Measurements from ENCODE around the gene FAM156A.
A peak's percentile ranks its signal among the peaks of the same experiment; 100 is the strongest.
"Not testable (repeated sequence)": the region's sequence is repeated elsewhere in the genome, so short reads cannot be mapped to it uniquely, and the experiment has no call there.

Gene FAM156A

GRCh38 chrX:52990848-52991247, 32.5 kb upstream of the FAM156A start (continued):
- TF ChIP-seq ZBTB7A (tag by site-specific recombination; IDR thresholded peaks at IDR 0.05; ENCODE audit: low read depth) (no peak), ZNF626 (tag by site-specific recombination; IDR thresholded peaks at IDR 0.05) (no peak), ZNF19 (tag by site-specific recombination; IDR thresholded peaks at IDR 0.05; ENCODE audit: low read depth) (no peak), ZNF341 (tag by site-specific recombination; IDR thresholded peaks at IDR 0.05; ENCODE audit: low read depth) (no peak), ZNF571 (tag by site-specific recombination; IDR thresholded peaks at IDR 0.05) (no peak), ZNF629 (tag by site-specific recombination; IDR thresholded peaks at IDR 0.05) (no peak)

DNA sequence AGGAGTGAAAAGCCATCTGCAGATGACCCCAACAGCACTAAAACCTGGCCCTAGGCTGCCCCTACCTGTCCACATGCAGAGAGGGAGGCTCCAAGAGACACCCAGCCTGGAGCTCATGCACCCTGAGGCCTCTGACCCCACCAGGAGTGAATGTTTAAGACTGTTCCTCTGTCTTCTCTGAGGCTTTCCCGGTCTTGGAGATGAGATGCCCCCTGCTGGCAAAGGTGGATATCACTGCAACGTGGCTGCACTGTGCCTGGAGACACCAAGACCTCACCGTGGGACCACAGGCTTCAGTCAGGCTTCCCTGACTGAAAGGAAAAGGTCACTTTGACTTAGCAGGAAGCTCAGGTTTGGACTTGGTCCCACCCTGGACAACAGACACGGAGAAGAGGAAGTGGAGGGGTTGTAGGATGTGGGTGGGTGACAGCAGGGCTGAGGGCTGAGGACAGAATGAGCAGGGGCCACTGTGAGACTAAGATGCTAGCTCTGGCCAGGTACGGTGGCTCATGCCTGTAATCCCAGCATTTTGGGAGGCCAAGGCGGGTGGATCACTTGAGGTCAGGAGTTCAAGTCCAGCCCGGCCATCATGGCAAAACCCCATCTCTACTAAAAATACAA, 31.8 kb upstream of the FAM156A start:
- H3K4me1 ChIP-seq (ENCODE audit: control insufficient read depth, insufficient read depth, low read length); H3K4me3 ChIP-seq (ENCODE audit: low read depth, low read length); H3K27ac ChIP-seq (ENCODE audit: extremely low read depth, low read depth, low read length); H3K36me3 ChIP-seq (ENCODE audit: control insufficient read depth in 2 of 2, insufficient read depth in 1 of 2, low read length in 2 of 2); H3K9me3 ChIP-seq (ENCODE audit: control insufficient read depth, insufficient read depth, low read depth, low read length); POLR2A ChIA-PET: not testable (repeated sequence)
- CTCF ChIA-PET = interaction anchor here (0.5 to 3.3 kb wide), 16 partner anchors 8 to 1980 kb away, joined by 3 to 15 read pairs (median 4); no protein-coding TSS in a partner anchor
- TF ChIP-seq ZNF654 (tag by site-specific recombination; IDR thresholded peaks at IDR 0.05; ENCODE audit: low read depth) = peak; percentile 45
- TF ChIP-seq CTCF (tag by site-specific recombination; IDR thresholded peaks at IDR 0.05) = peak; percentile 65; the same call in 1 of the 2 replicates

GRCh38 chrX:52988985-52989917, 30.9 kb upstream of the FAM156A start:
- Histone ChIP-seq H3K36me3 (ENCODE audit: control insufficient read depth in 2 of 2, insufficient read depth in 1 of 2, low read length in 2 of 2) (no peaks in the 10 kb centered on the region), H3K4me1 (ENCODE audit: control insufficient read depth, insufficient read depth, low read length) (no peaks in the 10 kb centered on the region), H3K4me3 (ENCODE audit: low read depth, low read length) (no peak overlapping the region), H3K27ac (ENCODE audit: extremely low read depth, low read depth, low read length) (no peak overlapping the region), H3K9me3 (ENCODE audit: control insufficient read depth, insufficient read depth, low read depth, low read length) (no peaks in the 10 kb centered on the region)
- POLR2A ChIA-PET = no interaction called here
- CTCF ChIA-PET = interaction anchor here (0.5 to 3.3 kb wide), 15 partner anchors 8 to 1896 kb away, joined by 3 to 15 read pairs (median 4); no protein-coding TSS in a partner anchor
- TF ChIP-seq ZBTB10 (tag by site-specific recombination; IDR thresholded peaks at IDR 0.05) (no peak), ZNF768 (tag by site-specific recombination; IDR thresholded peaks at IDR 0.05) (no peak), ZNF341 (tag by site-specific recombination; IDR thresholded peaks at IDR 0.05; ENCODE audit: low read depth) (no peak), ZNF133 (tag by site-specific recombination; IDR thresholded peaks at IDR 0.05) (no peak), ZNF155 (tag by site-specific recombination; IDR thresholded peaks at IDR 0.05) (no peak), CTCF (tag by site-specific recombination; IDR thresholded peaks at IDR 0.05) (no peak), SP3 (tag by site-specific recombination; IDR thresholded peaks at IDR 0.05) (no peak), ZNF837 (tag by site-specific recombination; IDR thresholded peaks at IDR 0.05) (no peak), ZNF169 (tag by site-specific recombination; IDR thresholded peaks at IDR 0.05) (no peak), ZNF530 (tag by site-specific recombination; IDR thresholded peaks at IDR 0.05; ENCODE audit: low read depth) (no peak), ZNF184 (tag by site-specific recombination; IDR thresholded peaks at IDR 0.05) (no peak), ZNF510 (tag by site-specific recombination; IDR thresholded peaks at IDR 0.05; ENCODE audit: insufficient replicate concordance) (no peak)
- TF ChIP-seq, protein P1, sequence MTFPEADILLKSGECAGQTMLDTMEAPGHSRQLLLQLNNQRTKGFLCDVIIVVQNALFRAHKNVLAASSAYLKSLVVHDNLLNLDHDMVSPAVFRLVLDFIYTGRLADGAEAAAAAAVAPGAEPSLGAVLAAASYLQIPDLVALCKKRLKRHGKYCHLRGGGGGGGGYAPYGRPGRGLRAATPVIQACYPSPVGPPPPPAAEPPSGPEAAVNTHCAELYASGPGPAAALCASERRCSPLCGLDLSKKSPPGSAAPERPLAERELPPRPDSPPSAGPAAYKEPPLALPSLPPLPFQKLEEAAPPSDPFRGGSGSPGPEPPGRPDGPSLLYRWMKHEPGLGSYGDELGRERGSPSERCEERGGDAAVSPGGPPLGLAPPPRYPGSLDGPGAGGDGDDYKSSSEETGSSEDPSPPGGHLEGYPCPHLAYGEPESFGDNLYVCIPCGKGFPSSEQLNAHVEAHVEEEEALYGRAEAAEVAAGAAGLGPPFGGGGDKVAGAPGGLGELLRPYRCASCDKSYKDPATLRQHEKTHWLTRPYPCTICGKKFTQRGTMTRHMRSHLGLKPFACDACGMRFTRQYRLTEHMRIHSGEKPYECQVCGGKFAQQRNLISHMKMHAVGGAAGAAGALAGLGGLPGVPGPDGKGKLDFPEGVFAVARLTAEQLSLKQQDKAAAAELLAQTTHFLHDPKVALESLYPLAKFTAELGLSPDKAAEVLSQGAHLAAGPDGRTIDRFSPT (tag by site-specific recombination; IDR thresholded peaks at IDR 0.05) = no peak
- TF ChIP-seq, protein P2, sequence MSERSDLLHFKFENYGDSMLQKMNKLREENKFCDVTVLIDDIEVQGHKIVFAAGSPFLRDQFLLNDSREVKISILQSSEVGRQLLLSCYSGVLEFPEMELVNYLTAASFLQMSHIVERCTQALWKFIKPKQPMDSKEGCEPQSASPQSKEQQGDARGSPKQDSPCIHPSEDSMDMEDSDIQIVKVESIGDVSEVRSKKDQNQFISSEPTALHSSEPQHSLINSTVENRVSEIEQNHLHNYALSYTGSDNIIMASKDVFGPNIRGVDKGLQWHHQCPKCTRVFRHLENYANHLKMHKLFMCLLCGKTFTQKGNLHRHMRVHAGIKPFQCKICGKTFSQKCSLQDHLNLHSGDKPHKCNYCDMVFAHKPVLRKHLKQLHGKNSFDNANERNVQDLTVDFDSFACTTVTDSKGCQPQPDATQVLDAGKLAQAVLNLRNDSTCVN (tag by site-specific recombination; optimal IDR thresholded peaks at IDR 0.05) = no peak

Measured in HEK293 (cell line).